CD4-positive, alpha-beta T cell (primary cell): Measurements from ENCODE around the gene PASK. TPM values are rescaled to one million over a fixed set of nuclear protein-coding genes. Genes with fewer than 3 reads are reported as not detected.

ENCODE experiments used
- ATAC-seq: fragments of 200-7000 bp; cut with Tn5 transposase; one replicate; pipeline ENCODE4 v1.10.0; 2022; ENCODE audit warnings: mild to moderate bottlenecking; ENCODE audit not compliant: poor library complexity
- CTCF ChIA-PET: fragments of 350-600 bp; sonication (Branson Sonifier 250); formaldehyde crosslinking; loops from one replicate; lab custom pipeline; 2021; ENCODE audit warnings: antibody characterized with exemption, inconsistent platforms; lab: Charles Lee
- POLR2A ChIA-PET: fragments of 350-600 bp; sonication (Branson Sonifier 250); formaldehyde crosslinking; loops from one replicate; lab custom pipeline; 2021; ENCODE audit warnings: antibody characterized with exemption, inconsistent platforms; lab: Charles Lee
- DNase-seq, 14 experiments: peaks; one replicate each; pipeline ENCODE4 v3.0.0-alpha.2; 2013 to 2020; ENCODE audit warnings: mixed read lengths in 2 of 14
- H3K27ac ChIP-seq, 2 donors: one replicate each; pipeline versions ENCODE4 v1.5.1 to v1.7.0; 2013; ENCODE audit warnings: low read length in 2 of 2, low read depth in 1 of 2, mild to moderate bottlenecking in 1 of 2
- H3K27me3 ChIP-seq, 2 experiments: 1 replicate in 1 of 2; 2 replicates in 1 of 2; pipeline versions ENCODE4 v1.6.1 to v1.7.0; 2013; ENCODE audit warnings: low read length in 2 of 2, control low read depth in 1 of 2, mild to moderate bottlenecking in 1 of 2, moderate library complexity in 1 of 2; ENCODE audit not compliant: insufficient read depth in 2 of 2, control insufficient read depth in 1 of 2
- H3K36me3 ChIP-seq: one replicate; pipeline ENCODE4 v1.6.1; 2013; ENCODE audit warnings: low read length, control low read depth; ENCODE audit not compliant: insufficient read depth
- H3K4me1 ChIP-seq: one replicate; pipeline ENCODE4 v1.6.1; 2013; ENCODE audit warnings: low read length, control low read depth; ENCODE audit not compliant: insufficient read depth
- H3K4me3 ChIP-seq: one replicate; pipeline ENCODE4 v1.5.1; 2013; ENCODE audit warnings: mild to moderate bottlenecking, low read length, moderate library complexity
- H3K9me3 ChIP-seq, 2 experiments: 1 replicate in 1 of 2; 2 replicates in 1 of 2; pipeline versions ENCODE4 v1.6.1 to v1.7.0; 2013; ENCODE audit warnings: low read length in 2 of 2, mild to moderate bottlenecking in 2 of 2, control low read depth in 1 of 2, moderate library complexity in 1 of 2; ENCODE audit not compliant: control insufficient read depth in 1 of 2, insufficient read depth in 1 of 2
- H3K27ac Mint-ChIP-seq: one replicate; pipeline ENCODE4 v1.8.0; 2020; ENCODE audit warnings: mixed read lengths
- H3K27me3 Mint-ChIP-seq: one replicate; pipeline ENCODE4 v1.8.0; 2021; ENCODE audit warnings: mixed read lengths
- H3K36me3 Mint-ChIP-seq: one replicate; pipeline ENCODE4 v1.8.0; 2021; ENCODE audit warnings: low read depth, mixed read lengths
- H3K4me1 Mint-ChIP-seq: one replicate; pipeline ENCODE4 v1.8.0; 2021; ENCODE audit warnings: low read depth, mixed read lengths
- H3K4me3 Mint-ChIP-seq: one replicate; pipeline ENCODE4 v1.8.0; 2020; ENCODE audit warnings: mild to moderate bottlenecking, mixed read lengths
- H3K9me3 Mint-ChIP-seq: one replicate; pipeline ENCODE4 v1.8.0; 2020; ENCODE audit warnings: mixed read lengths
- CTCF ChIP-seq: fragments of 200-600 bp; IDR thresholded peaks from one replicate; pipeline ENCODE4 v1.8.0; 2022; ENCODE audit warnings: antibody characterized with exemption, mild to moderate bottlenecking
- intact Hi-C, 2 experiments: fragments of 100-400 bp; cut with DNase I in 1 of 2; cut with micrococcal nuclease in 1 of 2; formaldehyde crosslinking; loops; one replicate each; pipeline versions ENCODE4 v1.15.1 to v1.9.0; 2023 to 2025; cut with DNase I, micrococcal nuclease
- total RNA-seq, 174 experiments: library from RNA in 2 of 174; stranded (reverse) in 2 of 174; gene quantifications; one replicate each; pipeline ENCODE4 v1.2.3 and lab custom pipeline; 2021 to 2026

PASK gene
- total RNA-seq, 2 experiments from 2014 or later = 78.0 to 87.9 TPM

DNA sequence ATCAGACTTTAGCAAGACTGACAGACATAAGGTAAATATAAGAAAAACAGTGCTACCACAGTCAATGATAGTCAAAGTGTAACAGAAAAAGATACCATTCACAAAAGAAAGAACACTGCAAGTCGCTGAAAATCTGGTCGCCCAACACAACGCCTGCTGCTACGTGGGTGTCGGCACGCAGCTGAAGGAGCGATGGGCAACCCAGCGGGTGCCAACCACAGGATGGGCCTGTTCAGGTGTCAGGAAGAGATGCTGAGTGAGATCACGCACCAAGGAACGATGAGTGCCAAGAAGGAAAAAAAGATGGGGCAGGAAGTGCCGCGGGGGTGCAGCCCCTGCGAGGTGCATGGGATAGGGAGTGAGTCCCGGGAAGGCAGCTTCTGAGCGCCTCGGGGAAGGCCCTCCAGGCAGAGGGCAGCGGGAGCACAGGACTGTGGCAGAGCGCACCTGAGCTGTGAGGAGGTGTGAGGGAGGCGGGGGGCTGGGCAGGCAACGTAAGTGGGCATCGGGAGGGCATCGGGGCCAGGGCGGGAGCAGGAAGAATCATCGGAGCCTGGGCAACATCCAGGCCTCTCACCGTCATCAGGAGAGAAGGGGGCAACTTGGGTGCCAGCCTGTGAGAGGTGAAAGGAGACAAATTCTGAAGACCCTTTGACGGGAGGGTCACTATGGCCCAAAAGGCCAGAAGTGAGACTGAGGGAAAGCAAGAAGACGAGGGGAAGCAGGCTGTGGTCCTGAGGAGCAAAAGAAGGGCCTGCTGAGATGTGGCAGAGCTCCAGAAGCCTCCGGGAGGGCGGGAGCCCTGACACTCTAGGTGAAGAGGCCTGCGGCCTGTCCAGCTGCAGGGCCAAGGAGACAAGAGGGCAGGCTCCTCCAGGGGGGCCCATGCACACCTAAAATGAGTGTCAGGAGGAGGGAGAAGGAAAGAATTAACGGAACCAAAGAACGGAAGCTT is 32.4 kb downstream of the PASK start:
- no peaks in the 10 kb centered on the region for H3K27me3 Mint-ChIP-seq

DNA sequence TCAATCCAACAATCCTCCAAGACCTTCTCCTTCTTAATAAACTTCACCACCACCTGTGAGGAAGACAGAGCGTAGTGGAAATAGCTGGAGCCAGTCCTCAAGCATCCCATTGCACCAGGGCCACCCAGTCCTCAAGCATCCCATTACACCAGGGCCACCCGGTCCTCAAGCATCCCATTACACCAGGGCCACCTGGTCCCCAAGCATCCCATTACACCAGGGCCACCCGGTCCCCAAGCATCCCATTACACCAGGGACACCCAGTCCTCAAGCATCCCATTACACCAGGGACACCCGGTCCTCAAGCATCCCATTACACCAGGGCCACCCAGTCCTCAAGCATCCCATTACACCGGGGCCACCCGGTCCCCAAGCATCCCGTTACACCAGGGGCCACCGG is 33.9 kb downstream of the PASK start:
- Mint-ChIP-seq H3K4me3 (no peak overlapping the region), H3K27ac (no peak overlapping the region), H3K9me3 (no peaks in the 10 kb centered on the region), H3K4me1 (peaks cover 27% of the 10 kb centered on the region), H3K36me3 (peaks cover 69% of the 10 kb centered on the region), H3K27me3 (no peaks in the 10 kb centered on the region)
- POLR2A ChIA-PET = no interaction called here
- Histone ChIP-seq H3K36me3 (peaks cover 33% of the 10 kb centered on the region), H3K4me3 (no peak overlapping the region), H3K4me1 (peaks cover 25% of the 10 kb centered on the region), H3K27ac (no peak overlapping the region), H3K27me3 (no peaks in the 10 kb centered on the region), H3K9me3 (no peaks in the 10 kb centered on the region)
- ATAC-seq (no peak), DNase-seq (no peak)
- intact Hi-C loops = no loop called here
- TF ChIP-seq CTCF = no peak
- CTCF ChIA-PET = interaction anchor here (2.1 kb wide), 1 partner anchor 37 kb away, joined by 7 read pairs; no protein-coding TSS in a partner anchor

More for the DNA sequence above, 32.4 kb downstream of the PASK start:
- Histone ChIP-seq H3K9me3 (no peaks in the 10 kb centered on the region), H3K4me3 (no peak overlapping the region), H3K27ac (no peak overlapping the region), H3K4me1 (peaks cover 11% of the 10 kb centered on the region), H3K27me3 (no peaks in the 10 kb centered on the region), H3K36me3 (peaks cover 38% of the 10 kb centered on the region)
- no peak overlapping the region for H3K27ac Mint-ChIP-seq
- peaks cover 23% of the 10 kb centered on the region for H3K4me1 Mint-ChIP-seq
- CTCF ChIA-PET = no interaction called here
- no peak overlapping the region for H3K4me3 Mint-ChIP-seq
- POLR2A ChIA-PET = interaction anchor here (0.7 to 1.5 kb wide), 2 partner anchors 15 kb away, joined by 3 to 5 read pairs; partner anchors contain the start of gene MTERF4
- no peak for TF ChIP-seq CTCF
- H3K36me3 Mint-ChIP-seq = peaks cover 74% of the 10 kb centered on the region
- intact Hi-C loops = no loop called here
- ATAC-seq = no peak
- DNase-seq = no peak
- H3K9me3 Mint-ChIP-seq = peaks cover 2% of the 10 kb centered on the region

DNA sequence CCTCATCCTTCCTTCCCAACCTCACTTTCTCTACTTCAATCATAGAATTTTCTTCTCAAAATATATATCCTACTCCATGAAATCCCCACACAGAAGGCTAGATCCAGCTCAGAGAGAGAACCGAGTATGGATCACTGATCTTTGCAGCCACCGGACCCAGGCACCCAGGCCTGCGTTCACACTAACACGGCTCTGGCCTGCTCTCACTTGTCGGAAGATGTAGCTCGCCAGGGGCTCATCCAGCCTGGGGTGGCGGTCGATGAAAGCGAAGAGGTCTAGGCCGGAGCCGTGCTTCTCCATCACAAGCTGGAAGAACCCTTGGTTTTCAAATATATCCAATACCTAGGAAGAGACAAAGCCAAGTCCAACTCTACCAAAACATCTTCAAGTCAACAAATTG is 34.4 kb downstream of the PASK start:
- no peak overlapping the region for H3K4me3 ChIP-seq
- CTCF ChIA-PET = interaction anchor here (2.1 kb wide), 1 partner anchor 36 kb away, joined by 7 read pairs; no protein-coding TSS in a partner anchor
- no peak for DNase-seq
- H3K9me3 ChIP-seq = no peaks in the 10 kb centered on the region
- H3K4me1 Mint-ChIP-seq = peaks cover 33% of the 10 kb centered on the region
- H3K9me3 Mint-ChIP-seq = no peaks in the 10 kb centered on the region
- no peak for TF ChIP-seq CTCF
- H3K4me1 ChIP-seq = peaks cover 30% of the 10 kb centered on the region
- intact Hi-C loops = no loop called here
- POLR2A ChIA-PET = no interaction called here
- no peak overlapping the region for H3K27ac ChIP-seq
- H3K36me3 ChIP-seq = peaks cover 33% of the 10 kb centered on the region
- H3K27me3 Mint-ChIP-seq = no peaks in the 10 kb centered on the region
- H3K27me3 ChIP-seq = no peaks in the 10 kb centered on the region
- no peak overlapping the region for H3K4me3 Mint-ChIP-seq
- no peak overlapping the region for H3K27ac Mint-ChIP-seq
- H3K36me3 Mint-ChIP-seq = peaks cover 69% of the 10 kb centered on the region
- no peak for ATAC-seq
